Neural crest cell (in vitro differentiated cells): ENCODE measurements around the gene CDC20. TPM values are rescaled to one million over a fixed set of nuclear protein-coding genes. Genes with fewer than 3 reads are reported as not detected.
A peak's percentile ranks its signal among the peaks of the same experiment; 100 is the strongest.

Experiments
- DNase-seq: peaks from one replicate; pipeline ENCODE4 v3.0.0; 2021; ENCODE audit warnings: low read depth, mixed read lengths, low spot score
- H3K27ac Mint-ChIP-seq: one replicate; pipeline ENCODE4 v1.8.0; 2021; ENCODE audit warnings: mild to moderate bottlenecking, mixed read lengths; ENCODE audit not compliant: unreplicated experiment
- H3K27me3 Mint-ChIP-seq: 2 replicates; pipeline ENCODE4 v1.8.0; 2021; ENCODE audit warnings: low read depth, mild to moderate bottlenecking, mixed read lengths
- H3K36me3 Mint-ChIP-seq: 2 replicates; pipeline ENCODE4 v1.8.0; 2021; ENCODE audit warnings: low read depth, mild to moderate bottlenecking, mixed read lengths
- H3K4me1 Mint-ChIP-seq: 2 replicates; pipeline ENCODE4 v1.8.0; 2021; ENCODE audit warnings: mixed read lengths
- H3K4me3 Mint-ChIP-seq: one replicate; pipeline ENCODE4 v1.8.0; 2021; ENCODE audit warnings: mild to moderate bottlenecking, mixed read lengths
- H3K9me3 Mint-ChIP-seq: 2 replicates; pipeline ENCODE4 v1.8.0; 2021; ENCODE audit warnings: mixed read lengths
- total RNA-seq: library from RNA; stranded (reverse); gene quantifications from 2 replicates; pipeline ENCODE4 v1.2.1, GENCODE V29; 2021
- TF ChIP-seq, protein P1 (sequence below): fragments of 200-600 bp; sonication (generic); conservative IDR thresholded peaks from 2 replicates; pipeline ENCODE4 v1.5.0; 2021; ENCODE audit warnings: antibody characterized with exemption, mild to moderate bottlenecking

CDC20 gene
- total RNA-seq, 1 donor from 2014 or later: 196 TPM

DNA sequence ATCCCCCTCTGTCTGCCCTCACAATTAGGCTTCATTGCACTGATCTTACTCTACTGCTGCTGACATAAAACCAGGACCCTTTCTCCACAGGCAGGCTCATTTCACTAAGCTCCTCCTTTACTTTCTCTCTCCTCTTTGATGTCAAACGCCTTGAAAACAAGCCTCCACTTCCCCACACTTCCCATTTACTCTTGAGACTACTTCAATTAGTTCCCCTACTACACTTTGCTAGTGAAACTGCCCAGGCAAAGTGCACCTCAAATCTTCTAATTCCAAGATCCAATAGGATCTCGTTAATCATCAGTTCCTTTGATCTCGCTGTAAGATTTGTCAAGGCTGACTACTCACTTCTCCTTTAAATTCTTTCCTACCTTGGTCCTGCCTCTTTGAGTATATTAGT, 5.9 kb upstream of the CDC20 start:
- Mint-ChIP-seq H3K9me3 (peaks cover 3% of the 10 kb centered on the region), H3K4me1 (peaks cover 21% of the 10 kb centered on the region), H3K4me3 (peak overlapping the region; percentile 16), H3K27me3 (peaks cover 10% of the 10 kb centered on the region), H3K36me3 (peaks cover 3% of the 10 kb centered on the region), H3K27ac (no peak overlapping the region)
- DNase-seq: no peak
- TF ChIP-seq, protein P1, sequence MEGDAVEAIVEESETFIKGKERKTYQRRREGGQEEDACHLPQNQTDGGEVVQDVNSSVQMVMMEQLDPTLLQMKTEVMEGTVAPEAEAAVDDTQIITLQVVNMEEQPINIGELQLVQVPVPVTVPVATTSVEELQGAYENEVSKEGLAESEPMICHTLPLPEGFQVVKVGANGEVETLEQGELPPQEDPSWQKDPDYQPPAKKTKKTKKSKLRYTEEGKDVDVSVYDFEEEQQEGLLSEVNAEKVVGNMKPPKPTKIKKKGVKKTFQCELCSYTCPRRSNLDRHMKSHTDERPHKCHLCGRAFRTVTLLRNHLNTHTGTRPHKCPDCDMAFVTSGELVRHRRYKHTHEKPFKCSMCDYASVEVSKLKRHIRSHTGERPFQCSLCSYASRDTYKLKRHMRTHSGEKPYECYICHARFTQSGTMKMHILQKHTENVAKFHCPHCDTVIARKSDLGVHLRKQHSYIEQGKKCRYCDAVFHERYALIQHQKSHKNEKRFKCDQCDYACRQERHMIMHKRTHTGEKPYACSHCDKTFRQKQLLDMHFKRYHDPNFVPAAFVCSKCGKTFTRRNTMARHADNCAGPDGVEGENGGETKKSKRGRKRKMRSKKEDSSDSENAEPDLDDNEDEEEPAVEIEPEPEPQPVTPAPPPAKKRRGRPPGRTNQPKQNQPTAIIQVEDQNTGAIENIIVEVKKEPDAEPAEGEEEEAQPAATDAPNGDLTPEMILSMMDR: no peak

DNA sequence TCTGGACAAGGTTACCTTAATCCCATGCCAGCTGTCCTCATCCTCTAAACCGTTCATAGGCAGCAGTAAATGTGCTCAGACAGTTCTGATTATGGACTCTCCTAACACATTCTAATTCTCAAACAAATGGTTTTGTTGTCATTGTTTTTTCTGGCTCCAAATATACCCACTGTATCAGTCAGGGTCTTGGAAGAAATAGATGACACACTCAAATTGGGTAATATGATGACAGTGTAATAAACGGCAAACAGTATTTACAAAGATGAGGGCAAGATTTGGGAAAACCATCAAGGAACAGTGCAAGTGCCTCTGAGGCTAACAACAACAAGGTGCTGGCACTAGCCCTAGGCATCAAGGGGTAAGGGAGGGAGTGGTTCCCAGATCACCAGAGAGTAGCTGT, 4.3 kb upstream of the CDC20 start:
- no peak for DNase-seq
- no peak overlapping the region for H3K27ac Mint-ChIP-seq
- H3K9me3 Mint-ChIP-seq: peaks cover 3% of the 10 kb centered on the region
- peak overlapping the region; percentile 23 for H3K4me3 Mint-ChIP-seq
- H3K36me3 Mint-ChIP-seq: peaks cover 4% of the 10 kb centered on the region
- TF ChIP-seq, protein P1: no peak
- no peaks in the 10 kb centered on the region for H3K27me3 Mint-ChIP-seq
- H3K4me1 Mint-ChIP-seq: peaks cover 25% of the 10 kb centered on the region

DNA sequence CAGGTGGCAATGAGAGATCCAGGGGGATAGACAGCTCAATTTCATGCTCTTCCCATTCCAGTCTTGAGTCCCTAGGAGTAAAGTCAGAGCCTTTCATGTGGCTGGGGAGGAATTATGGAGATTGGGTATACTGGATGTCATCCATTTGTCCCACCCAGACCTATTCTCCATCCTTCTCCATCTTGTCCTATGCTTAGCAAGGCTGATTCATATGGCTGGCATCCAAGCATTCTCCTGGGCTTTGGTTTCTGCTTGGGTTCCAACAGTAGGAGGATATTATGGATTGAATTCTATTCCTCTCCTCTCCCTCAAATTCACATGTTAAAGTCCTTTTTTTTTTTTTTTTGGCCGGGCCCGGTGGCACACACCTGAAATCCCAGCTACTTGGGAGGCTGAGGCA, 3.8 kb upstream of the CDC20 start:
- no peak for DNase-seq
- Mint-ChIP-seq H3K27me3 (no peaks in the 10 kb centered on the region), H3K27ac (no peak overlapping the region), H3K36me3 (peaks cover 9% of the 10 kb centered on the region), H3K4me3 (peak overlapping the region; percentile 23), H3K4me1 (peaks cover 25% of the 10 kb centered on the region), H3K9me3 (peaks cover 3% of the 10 kb centered on the region)
- TF ChIP-seq, protein P1: no peak

DNA sequence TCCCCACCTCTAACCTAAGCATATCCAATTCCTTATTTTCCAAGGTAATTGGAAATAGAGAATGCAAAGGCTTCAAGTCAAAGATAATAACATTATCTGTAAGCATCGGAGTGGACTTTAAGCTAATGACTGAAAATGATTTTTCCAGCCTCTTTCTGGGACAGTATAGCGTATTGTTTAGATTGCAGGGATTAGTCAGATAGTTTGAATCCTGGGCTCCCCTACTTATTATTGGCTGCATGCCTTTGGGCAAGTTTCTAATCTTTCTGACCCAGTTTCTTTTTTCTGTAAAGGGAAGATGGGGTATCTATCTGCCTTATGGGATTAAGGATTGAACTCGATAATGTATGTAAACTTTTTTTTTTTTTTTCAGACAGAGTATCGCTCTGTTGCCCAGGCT, 1.5 kb upstream of the CDC20 start:
- Mint-ChIP-seq H3K27ac (no peak overlapping the region), H3K9me3 (peaks cover 3% of the 10 kb centered on the region), H3K4me3 (peak overlapping the region; percentile 74), H3K4me1 (peaks cover 45% of the 10 kb centered on the region), H3K36me3 (peaks cover 23% of the 10 kb centered on the region), H3K27me3 (no peaks in the 10 kb centered on the region)
- TF ChIP-seq, protein P1: no peak
- no peak for DNase-seq

DNA sequence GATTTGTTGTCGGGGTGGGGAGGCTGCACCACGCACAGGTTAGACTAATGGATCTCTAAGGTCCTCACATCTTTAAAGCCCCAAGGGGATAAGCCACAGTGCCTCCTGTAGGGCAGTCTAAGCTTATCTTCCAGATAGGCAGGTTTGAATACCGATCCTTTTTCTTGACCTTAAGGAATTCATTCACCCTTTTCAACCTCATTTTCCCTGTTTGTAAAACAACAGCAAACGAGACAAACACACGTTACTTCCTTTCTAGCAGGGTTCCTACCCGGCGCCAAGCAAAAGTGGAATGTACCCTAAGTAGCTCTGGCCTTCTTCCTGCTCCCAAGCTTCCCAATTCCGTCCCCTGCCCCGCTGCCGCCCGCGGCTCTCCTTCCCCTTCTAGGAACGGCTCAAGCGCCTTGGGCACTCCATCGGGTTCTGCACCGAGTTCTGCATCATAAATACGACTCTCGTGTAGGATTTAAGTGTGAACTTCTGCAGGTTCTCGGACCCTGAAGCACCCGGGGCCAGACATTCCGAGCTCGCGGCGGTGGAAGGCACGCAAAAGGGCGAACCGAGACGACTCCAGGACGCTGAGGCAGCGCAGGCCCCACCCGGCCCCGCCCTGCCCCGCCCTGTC, 548 bp upstream of the CDC20 start:
- peaks cover 53% of the 10 kb centered on the region for H3K4me1 Mint-ChIP-seq
- no peak for DNase-seq
- peaks cover 23% of the 10 kb centered on the region for H3K36me3 Mint-ChIP-seq
- H3K9me3 Mint-ChIP-seq: peaks cover 3% of the 10 kb centered on the region
- no peaks in the 10 kb centered on the region for H3K27me3 Mint-ChIP-seq
- TF ChIP-seq, protein P1: peak; percentile 62
- H3K27ac Mint-ChIP-seq: peak overlapping the region; percentile 93
- peak overlapping the region; percentile 98 for H3K4me3 Mint-ChIP-seq
